Adipose tissue (tissue), 3 donors: ENCODE data around the gene POU2F1. TPM values are rescaled to one million over a fixed set of nuclear protein-coding genes. Genes with fewer than 3 reads are reported as not detected.

Experiments
- H3K27ac ChIP-seq: one replicate; pipeline ENCODE4 v1.5.1; 2013; ENCODE audit warnings: low read depth, low read length
- WGBS, 3 donors: extraction: QIAGEN DNeasy Blood & Tissue Kit; methylation state at CpG; one replicate each; pipeline ENCODE4 v1.1.7; 2013; 5-methylcytosine and 5-hydroxymethylcytosine counted together
- polyA plus RNA-seq, 3 donors: library from polyadenylated mRNA; stranded (reverse); fragments of 200-250 nt; gene quantifications; one replicate each; pipeline ENCODE4 v1.2.3, GENCODE V29; 2013
- donor health status: healthy with polysubstance abuse.
- donor health status: Bipolar disorder and iron deficiency.
- donor health status: healthy.

The POU2F1 gene
- polyA plus RNA-seq, 3 donors: 0.97 to 1.8 (median 1.4) TPM

DNA sequence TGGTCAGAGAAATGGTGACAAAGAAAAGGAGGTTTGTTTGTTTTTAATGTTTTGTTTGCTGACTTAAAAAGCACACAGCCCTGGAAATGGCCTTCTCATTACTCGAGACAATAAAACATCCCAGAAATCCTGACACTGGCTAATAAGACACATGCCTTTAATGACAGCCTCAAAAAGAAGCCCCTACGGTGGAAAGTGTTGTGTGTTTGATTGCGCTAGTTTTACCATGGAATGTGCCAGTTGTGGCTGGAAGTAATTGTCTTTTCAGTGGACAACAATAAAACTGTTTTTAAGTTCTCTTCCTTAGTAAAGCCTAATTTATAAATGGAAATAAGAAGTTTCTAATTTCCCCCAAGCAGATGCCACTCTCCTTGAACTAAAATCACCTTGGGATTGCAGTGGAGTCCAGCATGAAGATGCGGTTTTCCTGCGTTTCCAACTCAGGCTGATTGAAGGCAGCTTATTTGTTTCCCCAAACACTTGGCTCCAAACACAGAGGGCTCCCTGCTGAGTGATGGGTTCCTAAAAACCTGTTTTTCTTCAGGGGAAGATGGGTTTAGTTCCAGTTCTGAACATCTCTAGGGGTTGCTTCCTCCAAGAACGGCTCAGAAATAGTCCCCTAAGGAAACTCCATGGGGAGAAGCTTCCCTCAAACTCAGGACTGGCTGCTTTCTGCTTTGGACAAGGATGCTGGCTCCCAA lies 243.3 kb downstream of the POU2F1 start:
- H3K27ac ChIP-seq: no peak overlapping the region
- 68 to 82% (median 74%) methylated on average over 6 of the region's 6 CpGs for WGBS, 3 donors

DNA sequence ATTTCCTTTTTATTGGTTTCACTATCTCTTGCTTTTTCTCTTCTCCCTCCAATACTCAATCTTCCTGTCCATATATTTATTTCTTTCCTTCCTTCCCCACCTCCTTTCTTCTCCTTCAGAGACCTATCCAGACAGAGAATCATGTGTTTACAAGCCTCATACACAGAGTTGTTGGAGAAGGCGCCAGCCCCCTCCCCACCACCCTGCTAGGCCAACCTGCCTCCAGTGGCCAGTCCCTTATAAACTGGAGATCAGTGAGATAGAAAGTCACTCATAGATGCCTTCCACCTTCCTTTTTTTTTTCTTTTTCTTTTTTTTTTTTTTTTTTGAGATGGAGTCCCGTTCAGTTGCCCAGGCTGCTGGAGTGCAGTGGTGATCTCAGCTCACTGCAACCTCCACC lies 244.3 kb downstream of the POU2F1 start:
- no peak overlapping the region for H3K27ac ChIP-seq

DNA sequence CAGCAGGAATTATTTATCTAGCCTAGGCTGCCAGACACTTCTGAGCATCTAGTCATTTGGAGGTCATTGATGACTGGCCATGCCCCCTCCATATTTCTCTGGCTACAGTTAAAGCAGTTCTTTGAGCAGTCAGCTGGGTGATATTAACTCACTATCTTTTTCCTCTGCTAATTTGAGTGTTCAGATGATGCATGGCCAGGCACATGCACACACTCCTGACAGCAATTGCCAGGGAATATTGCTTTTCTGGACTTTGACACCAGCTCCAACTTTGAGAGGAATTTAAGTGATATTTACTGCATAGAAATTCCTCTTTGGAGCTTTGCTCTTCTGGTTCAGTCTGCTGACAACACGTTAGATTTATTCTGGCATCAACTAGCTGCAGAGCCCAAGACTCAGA lies 245.1 kb downstream of the POU2F1 start:
- no peak overlapping the region for H3K27ac ChIP-seq
- WGBS, 3 donors: 50 to 62% (median 55%) methylated on average over 1 of the region's 1 CpG

More for the DNA sequence above, 244.3 kb downstream of the POU2F1 start:
- 88 to 98% (median 89%) methylated on average over 2 of the region's 2 CpGs for WGBS, 3 donors

DNA sequence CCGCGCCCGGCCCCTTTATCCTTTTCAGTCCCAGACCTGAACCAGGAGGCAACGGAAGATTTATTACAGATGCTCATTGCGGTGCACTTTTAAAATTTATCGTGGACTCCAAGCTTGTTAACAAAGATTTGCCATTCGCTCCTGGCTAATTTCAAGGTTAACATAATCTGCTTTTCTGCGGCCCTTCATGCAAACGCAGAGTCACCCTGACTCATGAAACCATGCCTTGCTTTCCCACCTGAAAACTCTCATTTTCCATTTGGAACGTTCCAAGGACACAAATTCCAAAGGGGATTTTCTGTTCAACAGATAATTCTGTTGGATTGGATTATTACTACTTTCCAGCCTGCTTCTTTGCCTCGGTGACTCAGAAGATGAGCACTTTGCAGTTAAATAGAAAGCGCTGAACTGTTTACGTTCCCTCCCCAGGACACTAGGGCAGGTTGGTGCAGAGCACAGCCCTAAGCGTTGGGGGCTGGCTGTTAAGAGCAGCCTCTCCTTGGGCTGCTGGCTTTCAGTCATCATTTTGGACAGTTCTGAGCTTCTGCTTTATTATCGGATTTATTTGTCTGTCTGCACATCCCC lies 246.5 kb downstream of the POU2F1 start:
- no peak overlapping the region for H3K27ac ChIP-seq
- 78 to 83% (median 82%) methylated on average over 15 of the region's 15 CpGs for WGBS, 3 donors

DNA sequence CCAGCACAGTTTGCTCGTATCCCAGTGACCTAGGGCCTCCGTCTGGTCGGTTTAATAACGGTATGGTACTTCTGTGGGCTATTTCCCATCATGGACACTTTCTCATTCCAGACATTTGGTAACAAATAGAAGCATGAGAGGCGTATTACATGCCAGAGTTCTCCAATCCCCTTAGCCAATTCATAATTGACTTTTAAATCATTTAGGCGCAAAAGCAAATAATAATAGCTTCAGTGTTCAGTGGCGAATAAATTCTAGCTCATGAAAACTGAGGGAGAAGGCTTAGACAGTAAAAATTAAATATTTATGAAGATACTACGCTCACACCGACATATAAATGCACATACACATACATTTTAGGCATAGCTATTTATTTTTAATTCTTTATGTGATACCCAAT lies 247.1 kb downstream of the POU2F1 start:
- 77 to 80% (median 77%) methylated on average over 9 of the region's 9 CpGs for whole genome bisulfite sequencing, 3 donors
- no peak overlapping the region for H3K27ac ChIP-seq

DNA sequence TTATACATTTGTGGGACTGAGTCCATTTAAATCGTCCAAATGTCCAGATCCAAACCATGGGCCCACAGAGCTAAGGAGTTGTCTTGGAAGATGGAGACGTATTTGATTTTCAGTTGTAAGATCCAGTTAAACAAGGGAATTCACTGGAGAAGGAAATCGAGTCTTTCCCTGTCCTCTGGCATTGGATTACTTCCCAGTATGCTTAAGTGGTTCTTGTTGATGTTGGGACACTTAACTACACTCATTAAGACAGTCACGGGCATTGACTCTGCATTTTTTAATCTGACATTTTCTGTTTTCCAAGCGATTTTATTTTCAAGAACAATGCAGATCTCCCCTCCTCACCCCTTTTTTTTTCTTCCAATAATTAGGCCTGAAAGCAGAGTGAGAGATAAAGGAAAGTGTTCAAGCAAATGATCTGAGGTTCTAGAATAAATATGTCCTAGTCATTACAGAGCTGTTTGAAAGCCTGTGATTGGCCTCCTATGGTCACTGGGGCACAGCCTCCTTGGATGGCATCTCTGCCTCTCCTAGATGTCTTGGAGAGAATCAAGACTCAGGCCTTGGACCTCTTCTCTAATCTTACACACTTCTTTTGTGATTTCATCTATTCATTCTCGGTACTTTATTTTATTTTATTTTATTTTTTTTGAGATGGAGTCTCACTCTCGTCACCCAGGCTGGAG lies 248.7 kb downstream of the POU2F1 start:
- WGBS, 3 donors: 80 to 88% (median 84%) methylated on average over 7 of the region's 7 CpGs
- no peak overlapping the region for H3K27ac ChIP-seq

DNA sequence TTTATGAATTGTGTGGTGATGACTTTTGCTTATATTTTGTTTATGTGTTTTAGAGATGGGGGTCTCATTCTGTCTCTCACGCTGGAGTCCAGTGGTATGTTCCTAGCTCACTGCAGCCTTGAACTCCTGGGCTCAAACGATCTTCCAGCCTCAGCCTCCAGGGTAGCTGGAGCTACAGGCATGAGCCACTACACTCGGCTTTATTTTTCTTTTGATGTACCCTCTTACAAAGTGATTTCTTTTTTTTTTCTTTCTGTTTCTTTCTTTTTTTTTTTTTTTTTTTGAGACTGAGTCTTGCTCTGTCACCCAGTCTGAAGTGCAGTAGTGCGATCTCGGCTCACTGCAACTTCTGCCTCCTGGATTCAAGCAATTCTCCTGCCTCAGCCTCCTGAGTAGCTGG lies 250.9 kb downstream of the POU2F1 start:
- H3K27ac ChIP-seq: no peak overlapping the region
- WGBS, 3 donors: 82 to 93% (median 90%) methylated on average over 5 of the region's 5 CpGs

DNA sequence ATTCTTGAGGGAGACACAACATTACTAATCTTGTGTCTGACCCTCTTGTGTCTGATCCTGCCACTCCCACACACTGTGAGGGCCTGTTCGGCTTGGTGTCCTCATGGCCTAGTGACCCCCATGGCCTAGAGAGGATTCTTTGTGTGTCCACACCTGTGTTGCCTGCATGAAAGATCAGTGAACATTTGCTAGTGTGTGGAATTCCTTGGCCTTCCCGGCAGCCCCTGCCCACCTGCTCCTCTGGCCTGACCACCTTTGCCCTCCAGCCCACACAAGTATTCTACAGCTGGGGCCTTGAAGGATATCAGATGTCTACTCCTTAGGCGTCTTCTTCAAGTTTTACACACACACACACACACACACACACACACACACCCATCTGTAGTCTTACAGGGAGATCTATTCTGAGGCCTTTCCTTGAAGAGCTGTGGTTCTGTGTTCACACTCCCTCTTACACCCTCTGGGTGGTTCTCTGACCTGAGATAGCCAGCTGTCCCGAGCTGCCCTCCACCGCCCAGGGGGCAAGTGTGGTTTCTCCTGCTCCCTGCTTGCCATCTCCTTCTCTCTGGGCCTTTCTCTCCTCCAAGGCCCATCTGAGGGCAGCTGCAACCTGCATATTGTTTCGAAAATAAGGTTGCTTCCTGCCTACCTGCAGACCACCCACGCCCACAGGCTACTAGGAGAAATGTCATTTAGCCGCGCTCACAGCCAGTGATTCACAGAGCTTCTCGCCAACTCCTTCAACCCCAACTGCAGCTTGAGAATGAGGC lies 252.3 kb downstream of the POU2F1 start:
- no peak overlapping the region for H3K27ac ChIP-seq
- WGBS, 3 donors: 78 to 89% (median 85%) methylated on average over 10 of the region's 10 CpGs

DNA sequence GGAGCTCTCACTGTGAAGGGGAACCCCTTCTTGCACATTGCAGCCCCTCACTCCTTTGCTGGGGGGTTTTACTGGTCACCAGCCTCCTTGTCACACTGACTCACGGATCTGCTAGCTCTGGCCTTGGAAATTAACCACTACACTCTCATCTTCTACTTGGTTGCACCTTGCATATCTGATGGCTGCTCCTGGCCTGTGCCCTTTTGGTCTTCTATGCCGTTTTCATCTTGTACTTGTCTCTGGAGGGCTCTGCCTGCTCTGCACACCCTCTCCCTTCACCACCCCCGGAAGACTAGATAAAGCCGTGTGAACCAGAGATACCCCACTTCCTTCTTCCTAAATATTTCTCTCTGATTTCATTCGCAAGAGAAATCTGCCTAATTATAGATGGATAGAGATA lies 253.1 kb downstream of the POU2F1 start:
- WGBS, 3 donors: 55 to 58% (median 57%) methylated on average over 5 of the region's 5 CpGs
- H3K27ac ChIP-seq: no peak overlapping the region

DNA sequence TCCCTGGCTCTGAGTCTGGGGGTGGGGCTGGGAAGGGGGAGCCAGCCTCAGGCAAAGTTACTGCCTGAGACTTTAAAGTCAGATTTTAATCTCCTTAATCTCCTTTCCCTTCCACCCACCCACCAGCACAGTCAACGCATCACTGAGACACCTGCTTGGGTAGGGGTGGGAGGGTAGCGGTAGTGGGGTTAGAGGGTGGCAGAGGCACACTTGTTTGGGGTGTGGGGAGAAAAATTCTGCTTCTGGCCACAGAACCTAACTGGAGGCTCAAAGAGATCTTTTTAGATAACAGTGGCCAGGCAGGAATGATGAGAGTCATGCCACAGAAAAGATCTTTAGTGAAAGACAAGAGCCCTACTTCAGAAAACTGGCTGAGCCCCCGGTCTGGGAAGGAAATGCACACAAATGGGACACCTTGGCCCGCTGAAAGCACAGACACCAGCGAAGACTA lies 253.5 kb downstream of the POU2F1 start:
- WGBS, 3 donors: 66 to 73% (median 69%) methylated on average over 5 of the region's 5 CpGs
- H3K27ac ChIP-seq: no peak overlapping the region

DNA sequence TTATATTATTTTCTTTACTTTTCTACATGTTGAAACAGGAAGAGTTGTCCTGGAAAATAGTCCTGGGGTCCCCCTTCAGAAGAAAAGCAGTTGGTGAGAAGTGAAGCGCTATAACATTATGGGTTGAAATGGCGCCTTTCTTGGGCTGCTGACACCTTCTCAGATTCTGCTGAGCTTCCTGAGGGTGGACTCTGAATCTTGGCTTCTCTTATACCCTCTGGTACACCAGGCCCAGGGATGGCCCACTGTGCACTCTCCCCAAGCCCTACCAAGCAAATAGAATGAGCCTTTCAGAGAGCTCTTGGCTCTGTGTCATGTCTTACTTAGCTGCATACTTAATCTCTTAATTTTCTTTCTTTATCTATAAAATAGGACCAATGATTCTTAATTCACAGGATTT lies 255.4 kb downstream of the POU2F1 start:
- H3K27ac ChIP-seq: no peak overlapping the region
- WGBS, 3 donors: 98 to 100% (median 98%) methylated on average over 2 of the region's 2 CpGs

Other genes starting within 250 kb of the POU2F1 start
- under 1 TPM; 0.09 to 0.11 (median 0.10) TPM for gene ILDR2, start 245.3 kb upstream of the POU2F1 start, polyA plus RNA-seq
- under 1 TPM in 1 of 3 donors, not detected in 2; 0.12 TPM for gene MAEL, start 231.6 kb upstream of the POU2F1 start, polyA plus RNA-seq
- gene GPA33, start 130.5 kb upstream of the POU2F1 start, polyA plus RNA-seq: under 1 TPM; 0.21 to 0.34 (median 0.24) TPM
- gene STYXL2, start 126.8 kb upstream of the POU2F1 start, polyA plus RNA-seq: under 1 TPM; 0.01 to 0.11 (median 0.04) TPM